Fibroblast of upper back skin (primary cell): ENCODE results near the gene CPLANE2.
"Not testable (repeated sequence)": the region's sequence is repeated elsewhere in the genome, so short reads cannot be mapped to it uniquely, and the experiment has no call there.

Experiments
- DNase-seq: peaks from one replicate; pipeline ENCODE4 v3.0.0-alpha.2; 2013

Gene CPLANE2, protein sequence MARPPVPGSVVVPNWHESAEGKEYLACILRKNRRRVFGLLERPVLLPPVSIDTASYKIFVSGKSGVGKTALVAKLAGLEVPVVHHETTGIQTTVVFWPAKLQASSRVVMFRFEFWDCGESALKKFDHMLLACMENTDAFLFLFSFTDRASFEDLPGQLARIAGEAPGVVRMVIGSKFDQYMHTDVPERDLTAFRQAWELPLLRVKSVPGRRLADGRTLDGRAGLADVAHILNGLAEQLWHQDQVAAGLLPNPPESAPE

GRCh38 chr1:16236511-16237342 is at the start of gene CPLANE2:
Gene CPLANE2, minus strand, starts transcription at chr1:16237183. Its CDS starts 441 bp downstream, at chr1:16236742.
- peak; percentile 91 for DNase-seq

DNA sequence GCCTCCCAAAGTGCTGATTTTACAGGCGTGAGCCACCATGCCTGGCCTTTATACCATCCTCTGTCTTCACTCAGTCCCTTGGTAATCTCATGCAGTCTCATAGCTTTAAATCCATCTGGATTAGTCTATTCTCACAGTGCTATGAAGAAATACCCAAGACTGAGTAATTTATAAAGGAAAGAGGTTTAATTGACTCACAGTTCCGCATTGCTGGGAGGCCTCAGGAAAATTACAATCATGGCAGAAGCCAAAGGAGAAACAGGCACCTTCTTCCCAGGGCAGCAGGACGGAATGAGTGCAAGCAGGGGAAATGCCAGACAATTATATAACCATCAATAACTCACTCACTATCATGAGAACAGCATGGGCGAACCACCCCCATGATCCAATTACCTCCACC is 49.1 kb upstream of the CPLANE2 start:
- DNase-seq = no peak

DNA sequence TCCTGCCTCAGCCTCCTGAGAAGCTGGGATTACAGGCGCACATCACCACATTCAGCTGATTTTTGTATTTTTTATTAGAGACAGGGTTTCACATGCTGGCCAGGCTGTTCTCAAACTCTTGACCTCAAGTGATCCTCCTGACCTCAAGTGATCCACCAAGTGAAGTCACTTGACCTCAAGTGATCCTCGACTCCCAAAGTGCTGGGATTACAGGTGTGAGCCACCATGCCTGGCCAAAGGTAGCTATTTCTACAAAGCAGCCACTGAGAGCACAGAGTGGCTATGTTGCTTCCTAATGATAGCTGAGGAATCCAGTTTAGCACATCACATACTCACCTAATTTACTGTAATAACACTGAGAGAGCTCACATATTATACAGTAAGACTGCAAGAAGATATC is 44.8 kb upstream of the CPLANE2 start:
- no peak for DNase-seq

- no peak for DNase-seq
Observed at GRCh38 chr1:16279186-16279585, 42.2 kb upstream of the CPLANE2 start.

DNA sequence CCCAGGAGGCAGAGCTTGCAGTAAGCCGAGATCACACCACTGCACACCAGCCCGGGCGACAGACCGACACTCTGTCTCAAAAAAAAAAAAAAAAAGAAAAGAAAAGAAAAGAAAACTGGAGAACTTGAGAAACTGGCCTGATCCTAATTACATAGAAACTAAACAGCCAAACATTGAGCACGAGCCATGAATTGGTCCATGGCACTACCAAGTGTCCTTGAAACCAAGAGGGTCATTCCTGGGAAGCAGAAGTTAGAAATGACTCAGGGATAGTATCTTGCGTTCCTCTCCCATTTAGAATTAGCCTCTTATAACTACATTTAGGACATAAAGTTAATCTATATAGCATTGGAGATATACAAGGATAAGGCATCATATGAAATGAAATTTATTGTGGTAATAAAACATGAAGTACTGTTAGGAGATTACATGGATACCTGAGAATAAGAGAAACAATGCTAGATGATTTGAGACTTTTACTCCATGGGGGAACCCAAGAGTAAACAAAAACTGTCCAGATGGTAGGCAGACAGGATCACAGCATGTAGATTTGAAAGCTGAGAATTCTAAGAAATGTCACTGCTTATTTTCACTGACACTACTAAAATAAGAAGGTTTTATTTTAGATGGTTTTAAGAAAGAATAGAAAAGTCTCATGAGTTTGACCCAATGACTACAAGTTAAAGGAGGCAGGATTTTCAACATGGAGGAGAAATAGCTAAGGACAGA is 39.5 kb upstream of the CPLANE2 start:
- DNase-seq = no peak

GRCh38 chr1:16275591-16275990 is 38.6 kb upstream of the CPLANE2 start:
- DNase-seq = no peak

GRCh38 chr1:16267690-16268180 is 30.8 kb upstream of the CPLANE2 start:
- DNase-seq = no peak

DNA sequence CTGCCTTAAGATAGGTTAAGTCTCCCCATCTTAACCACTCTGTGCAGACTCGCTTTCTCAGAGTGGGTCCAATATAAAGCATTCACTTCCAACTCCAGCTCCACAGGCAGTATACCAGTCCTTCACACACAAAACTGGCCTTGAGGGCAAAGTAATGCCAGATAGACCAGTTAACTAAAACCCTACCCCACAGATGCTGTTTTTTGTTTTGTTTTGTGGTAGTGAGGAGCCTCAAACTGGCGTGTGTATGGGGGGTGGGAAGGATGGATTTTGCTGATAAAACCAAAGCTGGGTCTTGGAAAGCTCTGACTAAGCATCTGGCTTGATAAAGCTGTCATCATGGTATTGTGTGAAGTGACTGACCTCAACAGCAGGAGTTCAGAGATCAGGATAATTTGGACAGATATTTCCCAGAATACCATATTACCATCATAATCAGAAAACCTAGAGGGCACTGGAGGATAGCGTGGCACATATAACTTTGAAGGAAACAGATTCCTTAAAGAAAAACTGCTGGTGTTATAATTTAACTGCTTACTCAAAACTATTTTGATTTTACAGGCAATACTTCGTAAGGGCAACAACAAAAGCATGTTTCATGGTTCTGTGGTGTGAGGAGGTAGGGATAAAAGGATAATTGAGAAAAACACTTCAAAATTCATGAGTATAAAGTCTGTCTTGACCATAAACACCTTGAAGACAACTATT is 29.6 kb upstream of the CPLANE2 start:
- DNase-seq = no peak

- no peak for DNase-seq
Observed at GRCh38 chr1:16262067-16262466, 25.1 kb upstream of the CPLANE2 start.

- DNase-seq = peak; percentile 84
Observed at GRCh38 chr1:16260814-16261213, 23.8 kb upstream of the CPLANE2 start.

DNA sequence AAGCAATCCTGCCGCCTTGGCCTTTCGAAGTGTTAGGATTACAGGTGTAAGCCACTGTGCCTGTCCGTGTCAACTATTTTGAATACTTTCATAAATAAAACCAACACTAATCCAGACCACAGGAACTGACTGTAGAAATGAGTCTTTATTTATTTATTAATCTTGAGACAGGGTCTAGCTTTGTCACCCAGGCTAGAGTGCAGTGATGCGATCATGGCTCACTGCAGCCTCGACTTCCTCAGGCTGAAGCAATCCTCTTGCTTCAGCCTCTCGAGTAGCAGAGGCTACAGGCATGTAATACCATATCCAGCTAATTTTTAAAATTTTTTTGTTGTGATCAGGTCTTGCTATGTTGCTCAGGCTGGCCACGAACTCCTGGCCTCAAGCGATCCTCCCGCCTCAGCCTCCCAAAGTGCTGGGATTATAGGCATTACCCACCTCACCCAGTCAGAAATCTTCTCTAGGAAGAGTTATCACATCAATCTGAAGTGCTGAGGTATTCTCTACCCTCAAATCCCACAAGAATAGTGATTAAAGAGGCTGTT is 21.7 kb upstream of the CPLANE2 start:
- DNase-seq = no peak

- DNase-seq = no peak
Observed at GRCh38 chr1:16257968-16258367, 21.0 kb upstream of the CPLANE2 start.

DNA sequence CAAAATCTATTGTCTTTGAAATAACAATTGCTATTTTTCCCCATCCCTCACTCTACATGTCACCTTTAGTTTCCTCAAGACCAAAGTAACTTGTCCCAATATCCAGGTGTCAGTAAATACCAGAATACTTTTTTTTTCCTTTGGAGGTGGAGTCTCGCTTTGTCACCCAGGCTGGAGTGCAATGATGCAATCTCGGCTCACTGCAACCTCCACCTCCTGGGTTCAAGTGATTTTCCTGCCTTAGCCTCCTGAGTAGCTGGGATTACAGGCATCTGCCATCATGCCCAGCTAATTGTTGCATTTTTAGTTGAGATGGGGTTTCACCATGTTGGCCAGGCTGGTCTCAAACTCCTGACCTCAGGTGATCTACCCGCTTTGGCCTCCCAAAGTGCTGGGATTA is 20.6 kb upstream of the CPLANE2 start:
- not testable (repeated sequence) for DNase-seq

DNA sequence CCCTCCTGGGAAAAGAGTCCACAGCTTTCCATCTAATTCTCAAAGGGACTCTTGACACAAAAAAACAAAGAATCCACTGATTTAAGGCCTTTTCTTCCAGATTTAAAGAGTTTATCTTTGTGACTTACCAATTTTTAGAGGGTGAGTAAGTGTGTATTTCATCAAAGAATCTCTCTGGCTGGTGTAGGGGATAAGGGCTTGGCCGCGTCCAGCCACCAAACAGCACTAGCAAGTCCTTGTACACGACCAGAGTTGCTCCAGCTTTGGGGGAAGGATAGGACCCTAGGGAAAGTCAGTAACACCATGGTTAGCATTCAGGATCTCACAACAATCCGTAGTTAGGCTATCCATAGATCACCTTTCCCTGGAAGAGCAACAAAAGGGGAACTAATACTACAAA is 19.5 kb upstream of the CPLANE2 start:
- DNase-seq = no peak

DNA sequence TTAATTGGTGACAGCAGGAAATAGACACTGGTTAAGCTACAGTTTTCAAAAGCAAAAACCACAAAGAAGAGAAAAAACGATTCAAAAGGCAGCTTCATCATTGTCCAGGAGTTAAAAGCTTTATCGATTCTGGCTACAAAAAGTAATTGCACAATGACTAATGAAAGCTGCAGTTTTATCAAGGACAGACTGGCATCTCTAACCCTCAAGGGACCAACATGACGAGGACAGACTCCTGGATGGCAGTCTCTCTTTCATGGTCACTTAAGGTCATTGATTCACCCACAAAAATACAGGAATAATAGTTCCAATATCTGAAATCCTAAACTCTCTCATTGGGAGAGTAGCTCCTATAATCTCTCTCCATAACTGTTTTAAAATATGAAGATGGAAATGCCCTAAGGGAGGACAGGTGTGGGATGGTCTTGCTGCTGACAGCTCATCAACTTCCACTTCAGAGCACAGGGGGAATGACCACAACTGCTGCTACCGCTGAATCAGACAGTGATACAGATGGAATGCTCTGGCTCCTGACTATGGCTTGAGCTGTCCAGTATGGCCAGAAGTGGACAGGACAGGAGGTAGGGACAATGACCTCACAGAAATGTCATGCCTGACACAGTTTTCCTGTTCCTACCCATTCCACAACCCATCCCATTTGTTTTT is 17.4 kb upstream of the CPLANE2 start:
- no peak for DNase-seq

DNA sequence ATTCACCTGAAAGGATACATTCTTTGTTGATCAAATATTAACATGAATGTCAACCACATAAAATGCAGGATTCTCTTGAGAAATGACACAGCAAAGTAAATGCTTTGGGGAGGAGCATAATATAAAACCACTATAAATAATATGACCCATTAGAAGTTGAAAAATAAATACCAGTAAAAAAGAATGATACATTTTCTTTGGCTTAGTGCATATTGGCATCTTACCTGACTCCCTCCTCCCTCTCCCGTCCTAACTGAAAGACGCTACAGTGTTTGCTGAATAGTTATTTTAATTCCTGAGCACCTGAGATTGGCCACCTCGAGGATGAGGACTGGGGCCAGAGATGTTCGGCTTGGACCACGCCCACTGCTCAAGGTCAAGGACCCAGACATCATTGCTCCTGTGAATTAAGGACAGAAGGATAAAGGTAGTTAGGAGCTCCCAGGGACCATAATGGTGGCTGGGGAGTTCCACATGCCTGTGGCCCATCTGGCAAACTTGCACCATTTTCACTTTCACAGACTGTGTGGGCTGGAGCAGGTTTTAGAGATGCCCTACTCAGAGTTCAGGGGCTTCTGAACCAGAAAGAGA is 16.4 kb upstream of the CPLANE2 start:
- no peak for DNase-seq

GRCh38 chr1:16252912-16253311 is 15.9 kb upstream of the CPLANE2 start:
- DNase-seq = no peak

GRCh38 chr1:16251381-16251780 is 14.4 kb upstream of the CPLANE2 start:
- DNase-seq = no peak

DNA sequence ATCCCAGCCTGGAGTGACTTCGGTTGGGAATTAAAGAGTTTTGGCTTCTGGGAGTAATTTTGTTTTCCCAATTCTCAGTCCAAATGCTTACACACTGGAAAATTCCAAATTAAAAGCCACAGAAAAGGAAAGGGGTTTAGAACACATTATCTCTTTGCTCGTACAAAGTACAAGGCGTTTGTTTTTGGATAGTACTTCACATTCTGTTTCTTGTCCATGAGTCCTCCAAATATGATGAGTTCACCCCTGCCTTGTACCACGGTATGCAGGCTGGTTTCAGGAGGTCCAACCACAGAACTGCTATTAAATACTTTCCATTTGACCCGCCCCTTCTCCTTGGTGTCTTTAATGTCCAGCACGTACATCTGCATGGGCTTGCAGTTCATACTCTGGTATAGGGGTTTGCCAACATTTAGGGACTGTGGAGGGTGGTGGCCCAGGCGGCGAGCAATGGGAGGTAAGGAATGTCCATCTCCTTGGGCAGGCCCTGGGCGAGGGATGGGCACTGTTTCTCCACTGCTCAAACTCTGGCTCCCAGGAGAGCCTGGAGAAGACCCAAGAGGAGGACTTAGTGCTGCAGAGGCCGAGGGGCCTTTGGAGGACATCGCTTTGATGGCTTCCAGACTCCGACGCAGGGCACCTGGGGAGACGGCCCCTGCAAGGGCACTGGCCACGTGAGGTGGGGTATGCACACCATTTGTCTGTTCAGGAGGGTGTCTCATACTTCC is 13.7 kb upstream of the CPLANE2 start:
- DNase-seq = peak; percentile 77

DNA sequence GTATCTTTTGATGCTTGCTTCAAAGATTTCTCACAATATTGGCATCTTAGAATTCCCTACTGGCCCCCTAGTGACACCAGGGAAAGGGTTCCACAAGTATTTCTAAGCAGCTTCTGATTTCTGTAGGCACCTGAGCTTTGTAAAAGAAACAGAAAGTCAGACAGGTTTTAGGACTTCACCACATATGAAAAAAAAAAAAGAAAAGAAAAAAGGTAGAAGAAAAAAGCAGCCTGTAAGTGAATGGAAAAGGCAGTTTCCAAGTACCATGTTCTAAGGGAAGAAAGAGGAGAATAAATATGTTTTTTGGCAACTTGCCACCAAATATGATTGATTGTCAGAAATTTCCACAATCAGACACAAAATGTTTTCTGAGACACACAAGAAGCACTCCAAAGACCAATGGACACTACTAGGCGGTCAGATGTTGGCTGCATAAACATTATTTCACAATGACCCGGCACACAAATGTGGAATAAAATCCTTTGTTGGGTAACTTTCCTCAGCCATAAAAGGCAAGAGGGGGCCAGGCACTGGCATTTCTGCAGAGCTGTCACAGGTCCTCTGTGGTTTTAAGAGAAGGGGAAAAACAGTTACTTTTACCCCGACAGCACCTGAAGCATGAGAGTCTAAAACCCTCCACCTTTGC is 12.7 kb upstream of the CPLANE2 start:
- DNase-seq = peak; percentile 74
